H1 (cell line): ENCODE results near the gene TMED8. TPM values are rescaled to one million over a fixed set of nuclear protein-coding genes. Genes with fewer than 3 reads are reported as not detected.
A peak's percentile ranks its signal among the peaks of the same experiment; 100 is the strongest.

Experiments used
- CTCF ChIA-PET: fragments of 300-600 bp; sonication (Branson Sonifier 250); formaldehyde crosslinking; loops from one replicate; lab custom pipeline; 2021; ENCODE audit not compliant: partially characterized antibody; lab: Charles Lee
- POLR2A ChIA-PET: fragments of 300-600 bp; sonication (Branson Sonifier 250); formaldehyde crosslinking; loops from one replicate; lab custom pipeline; 2021; ENCODE audit warnings: inconsistent platforms; ENCODE audit not compliant: partially characterized antibody; lab: Charles Lee
- DNase-seq, 2 experiments: peaks; one replicate each; pipeline versions ENCODE4 v3.0.0 to v3.0.0-alpha.2; 2010 to 2022; ENCODE audit warnings: low spot score in 2 of 2, low read depth in 1 of 2, mixed read lengths in 1 of 2
- FAIRE-seq: peaks from 2 replicates; lab custom pipeline; 2011; peaks lifted over from hg19 to GRCh38; lab: Jason Lieb, UNC
- H2AFZ ChIP-seq: 2 replicates; pipeline ENCODE4 v1.8.1; 2012; ENCODE audit warnings: low read length, inconsistent platforms
- H2AK5ac ChIP-seq: 2 replicates; pipeline ENCODE4 v1.6.1; 2013; ENCODE audit warnings: low read depth, low read length
- H2BK120ac ChIP-seq: replicated peaks from 2 replicates; pipeline ENCODE3; 2013; ENCODE audit warnings: low read depth, low read length, inconsistent platforms
- H2BK12ac ChIP-seq: 2 replicates; pipeline ENCODE4 v1.6.1; 2013; ENCODE audit warnings: low read depth, low read length
- H2BK15ac ChIP-seq: 2 replicates; pipeline ENCODE4 v1.6.1; 2013; ENCODE audit warnings: low read length
- H2BK20ac ChIP-seq: 2 replicates; pipeline ENCODE4 v1.6.1; 2013; ENCODE audit warnings: low read length
- H2BK5ac ChIP-seq: 2 replicates; pipeline ENCODE4 v1.6.1; 2013; ENCODE audit warnings: low read depth, low read length
- H3K14ac ChIP-seq: 2 replicates; pipeline ENCODE4 v1.6.1; 2013; ENCODE audit warnings: inconsistent platforms; ENCODE audit not compliant: insufficient read length
- H3K18ac ChIP-seq: 2 replicates; pipeline ENCODE4 v1.6.1; 2013; ENCODE audit warnings: low read length; ENCODE audit errors: extremely low read depth
- H3K23ac ChIP-seq: 2 replicates; pipeline ENCODE4 v1.6.1; 2013; ENCODE audit warnings: inconsistent platforms; ENCODE audit not compliant: insufficient read length
- H3K23me2 ChIP-seq: 2 replicates; pipeline ENCODE4 v1.6.1; 2013; ENCODE audit warnings: low read depth, low read length
- H3K27ac ChIP-seq: 2 replicates; pipeline ENCODE4 v1.6.1; 2011; ENCODE audit warnings: low read depth, low read length, inconsistent platforms
- H3K27me3 ChIP-seq, 4 experiments: replicated peaks in 1 of 4; 1 replicate in 1 of 4; 2 replicates in 3 of 4; pipeline versions ENCODE4 v1.6.1 to v1.8.1; 2011 to 2013; ENCODE audit warnings: low read length in 3 of 4, mild to moderate bottlenecking in 3 of 4, inconsistent platforms in 2 of 4, mixed read lengths in 2 of 4, moderate library complexity in 1 of 4; ENCODE audit not compliant: control insufficient read depth in 3 of 4, insufficient read depth in 3 of 4; ENCODE audit errors: extremely low read depth in 1 of 4
- H3K36me3 ChIP-seq, 4 experiments: 2 replicates each; pipeline versions ENCODE4 v1.6.1 to v1.8.1; 2011 to 2013; ENCODE audit warnings: mild to moderate bottlenecking in 4 of 4, low read length in 3 of 4, moderate library complexity in 2 of 4, control low read depth in 1 of 4, inconsistent platforms in 1 of 4; ENCODE audit not compliant: insufficient read depth in 4 of 4, control insufficient read depth in 2 of 4
- H3K4ac ChIP-seq: replicated peaks from 2 replicates; pipeline ENCODE3; 2013; ENCODE audit warnings: low read length, low read depth, mixed read lengths, inconsistent platforms; ENCODE audit not compliant: insufficient read length
- H3K4me1 ChIP-seq, 4 experiments: replicated peaks in 1 of 4; 1 replicate in 1 of 4; 2 replicates in 3 of 4; pipeline versions ENCODE4 v1.6.1 to v1.8.1; 2011 to 2013; ENCODE audit warnings: low read length in 3 of 4, inconsistent platforms in 2 of 4, mixed read lengths in 1 of 4; ENCODE audit not compliant: insufficient read depth in 4 of 4, control insufficient read depth in 3 of 4
- H3K4me2 ChIP-seq, 2 experiments: 2 replicates each; pipeline versions ENCODE4 v1.6.1 to v1.8.1; 2011 to 2013; ENCODE audit warnings: low read depth in 2 of 2, low read length in 2 of 2, control low read depth in 1 of 2, inconsistent platforms in 1 of 2, mild to moderate bottlenecking in 1 of 2; ENCODE audit not compliant: insufficient read depth in 1 of 2
- H3K4me3 ChIP-seq, 4 experiments: fragments of 200-600, 300-600 bp in 1 of 4; sonication (generic), shearing (Covaris generic), sonication (Bioruptor Twin) in 1 of 4; 2 replicates each; pipeline versions ENCODE4 v1.5.1 to v1.8.1; 2011 to 2016; ENCODE audit warnings: low read length in 4 of 4, low read depth in 3 of 4, control low read depth in 2 of 4, inconsistent platforms in 2 of 4, mild to moderate bottlenecking in 2 of 4, mixed read lengths in 1 of 4, moderate library complexity in 1 of 4; ENCODE audit not compliant: insufficient read depth in 2 of 4; ENCODE audit errors: extremely low read depth in 1 of 4
- H3K56ac ChIP-seq: replicated peaks from 2 replicates; pipeline ENCODE3; 2013; ENCODE audit warnings: low read depth, mild to moderate bottlenecking, mixed read lengths, low read length, inconsistent platforms; ENCODE audit not compliant: insufficient read length
- H3K79me1 ChIP-seq: 2 replicates; pipeline ENCODE4 v1.6.1; 2013; ENCODE audit warnings: low read depth, low read length, control low read depth
- H3K79me2 ChIP-seq, 2 experiments: 2 replicates each; pipeline versions ENCODE4 v1.6.1 to v1.8.1; 2012 to 2013; ENCODE audit warnings: low read length in 2 of 2, mild to moderate bottlenecking in 2 of 2, inconsistent platforms in 1 of 2; ENCODE audit not compliant: insufficient read depth in 2 of 2, control insufficient read depth in 1 of 2
- H3K9ac ChIP-seq, 4 experiments: replicated peaks in 1 of 4; 1 replicate in 1 of 4; 2 replicates in 3 of 4; pipeline versions ENCODE4 v1.6.1 to v1.8.1; 2011 to 2013; ENCODE audit warnings: low read depth in 3 of 4, low read length in 3 of 4, control low read depth in 2 of 4, mild to moderate bottlenecking in 2 of 4, moderate library complexity in 2 of 4, inconsistent platforms in 1 of 4; ENCODE audit errors: extremely low read depth in 1 of 4
- H3K9me3 ChIP-seq, 2 experiments: 2 replicates each; pipeline versions ENCODE4 v1.6.1 to v1.8.1; 2012 to 2013; ENCODE audit warnings: mild to moderate bottlenecking in 2 of 2, moderate library complexity in 2 of 2, control low read depth in 1 of 2, inconsistent platforms in 1 of 2, low read depth in 1 of 2, low read length in 1 of 2, mixed read lengths in 1 of 2; ENCODE audit not compliant: insufficient read depth in 2 of 2
- H4K20me1 ChIP-seq, 2 experiments: replicated peaks in 1 of 2; 2 replicates each; pipeline versions ENCODE3 to v1.8.1; 2011 to 2013; ENCODE audit warnings: inconsistent platforms in 2 of 2, low read length in 2 of 2, mild to moderate bottlenecking in 1 of 2; ENCODE audit not compliant: insufficient read depth in 2 of 2, control insufficient read depth in 1 of 2
- H4K5ac ChIP-seq: 2 replicates; pipeline ENCODE4 v1.6.1; 2013; ENCODE audit warnings: low read length, low read depth, mixed read lengths, inconsistent platforms; ENCODE audit not compliant: insufficient read length
- H4K8ac ChIP-seq: 2 replicates; pipeline ENCODE4 v1.8.0; 2013; ENCODE audit warnings: mild to moderate bottlenecking, moderate library complexity, low read length, inconsistent platforms; ENCODE audit not compliant: insufficient read depth; ENCODE audit errors: extremely low read depth
- H4K91ac ChIP-seq: replicated peaks from 2 replicates; pipeline ENCODE3; 2013; ENCODE audit warnings: low read length, mixed read lengths, inconsistent platforms; ENCODE audit not compliant: insufficient read length
- ATF3 ChIP-seq: IDR thresholded peaks from 2 replicates; pipeline ENCODE4 v1.6.1; 2011; ENCODE audit warnings: low read depth, mild to moderate bottlenecking, low read length; ENCODE audit not compliant: insufficient read depth
- BACH1 ChIP-seq: IDR thresholded peaks from 2 replicates; pipeline ENCODE4 v1.6.1; 2012; ENCODE audit warnings: low read length, improper control_type of control experiment
- BCL11A ChIP-seq, 2 experiments: IDR thresholded peaks; one replicate each; pipeline ENCODE4 v1.6.1; 2011; ENCODE audit warnings: low read depth in 2 of 2, low read length in 2 of 2, mild to moderate bottlenecking in 2 of 2
- BRCA1 ChIP-seq: IDR thresholded peaks from 2 replicates; pipeline ENCODE4 v1.6.1; 2012; ENCODE audit warnings: low read depth, low read length, improper control_type of control experiment
- CHD1 ChIP-seq: IDR thresholded peaks from 2 replicates; pipeline ENCODE4 v1.6.1; 2012; ENCODE audit warnings: low read depth, low read length, improper control_type of control experiment
- CTBP2 ChIP-seq: IDR thresholded peaks from 2 replicates; pipeline ENCODE4 v1.7.0; 2011; ENCODE audit warnings: borderline replicate concordance, mild to moderate bottlenecking, moderate library complexity, mixed read lengths, low read length; ENCODE audit not compliant: insufficient read depth, insufficient read length
- EGR1 ChIP-seq: IDR thresholded peaks from 2 replicates; pipeline ENCODE4 v1.6.1; 2011; ENCODE audit warnings: low read depth, low read length, borderline replicate concordance
- GABPA ChIP-seq: IDR thresholded peaks from 2 replicates; pipeline ENCODE4 v1.6.1; 2011; ENCODE audit warnings: mild to moderate bottlenecking, low read length, moderate library complexity, borderline replicate concordance; ENCODE audit not compliant: insufficient read depth
- HDAC6 ChIP-seq: IDR thresholded peaks from one replicate; pipeline ENCODE4 v1.7.1; 2012; ENCODE audit warnings: low read depth, mild to moderate bottlenecking, inconsistent platforms, low read length, moderate library complexity
- RBBP5 ChIP-seq: IDR thresholded peaks from 2 replicates; pipeline ENCODE4 v1.7.1; 2012; ENCODE audit warnings: low read depth, mild to moderate bottlenecking, inconsistent platforms, low read length, moderate library complexity, borderline replicate concordance
- SIRT6 ChIP-seq: IDR thresholded peaks from one replicate; pipeline ENCODE4 v1.7.1; 2012; ENCODE audit warnings: low read length, inconsistent platforms
- SUZ12 ChIP-seq: fragments of 200-600 bp; sonication (generic); IDR thresholded peaks from 2 replicates; pipeline ENCODE4 v1.6.1; 2012; ENCODE audit warnings: mild to moderate bottlenecking, inconsistent platforms, low read length, moderate library complexity, mixed read lengths
- TAF1 ChIP-seq: IDR thresholded peaks from 2 replicates; pipeline ENCODE4 v1.6.1; 2011; ENCODE audit warnings: mild to moderate bottlenecking, low read depth, low read length
- WGBS, 2 experiments: shearing (Covaris generic) in 1 of 2; methylation state at CpG; one replicate each; pipeline versions ENCODE4 v1.1.6 to v1.1.7; 2013 to 2015; ENCODE audit warnings: low lambda C conversion rate in 2 of 2, mixed read lengths in 2 of 2, inconsistent platforms in 1 of 2, low coverage in 1 of 2, missing lambda C conversion rate in 1 of 2; ENCODE audit not compliant: insufficient replicate concordance in 2 of 2, insufficient coverage in 1 of 2, insufficient read length in 1 of 2; ENCODE audit errors: extremely low coverage in 1 of 2, missing lambda C conversion rate in 1 of 2; 5-methylcytosine and 5-hydroxymethylcytosine counted together
- polyA plus RNA-seq, 7 experiments: library from polyadenylated mRNA; depleted of rRNA in 3 of 7; stranded (reverse) in 5 of 7; unstranded in 2 of 7; fragments of >200 nt in 5 of 7; fragments of 200-250 nt in 2 of 7; gene quantifications; 1 replicate in 5 of 7; 2 replicates in 1 of 7; 4 replicates in 1 of 7; pipeline versions ENCODE4 v1.2.1 to v1.2.3, GENCODE V29; 2011 to 2013; ENCODE audit warnings: missing spikeins in 2 of 7, mixed read lengths in 2 of 7
- total RNA-seq: library from RNA; stranded (reverse); fragmentation: NEBNext Ultra II Directional; extraction: Animal tissue kit (Norgen Biotek cat#: 25700); gene quantifications from 2 replicates; pipeline ENCODE4 v1.2.1, GENCODE V29; 2021

Gene TMED8
- total and polyA plus RNA-seq, 2 of the 8 experiments (the other 6 are each of a cell fraction or from before 2014, with no cell fraction given): 5.5 to 13.4 TPM

DNA sequence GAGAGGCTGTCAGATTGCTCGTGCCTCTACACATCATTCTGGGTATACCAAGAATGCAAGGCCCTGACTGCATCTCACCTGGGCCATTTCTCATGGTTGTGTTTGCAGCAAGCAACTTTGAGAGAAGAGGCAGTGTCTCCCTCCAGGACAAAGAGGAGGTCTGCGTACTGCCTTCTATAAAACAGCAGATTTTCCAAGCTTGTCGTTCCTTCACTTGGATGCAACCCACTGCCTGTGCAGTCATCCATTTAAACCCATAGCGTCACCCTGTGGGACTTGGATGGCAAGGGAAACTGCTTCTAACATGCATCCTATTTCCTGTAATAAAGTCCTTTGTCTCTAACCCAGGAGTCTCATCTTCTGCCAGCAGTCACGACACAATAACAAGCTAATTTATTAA, 57.5 kb downstream of the TMED8 start:
- Histone ChIP-seq H3K36me3 (no peaks in the 10 kb centered on the region), H2BK15ac (0 out of 2 replicates have a peak overlapping the region, but pooled peaks have one; percentile 83), H2AFZ (no peak overlapping the region), H4K20me1 (peaks cover 0 to 2% of the 10 kb centered on the region in 2 experiments), H3K23ac (no peak overlapping the region), H3K9ac (peak overlapping the region in 1 of 4 experiments; percentile 51; a peak in 2 of 7 replicates), H3K9me3 (no peaks in the 10 kb centered on the region), H4K8ac (no peak overlapping the region), H2BK12ac (no peak overlapping the region), H4K5ac (no peak overlapping the region), H3K4me3 (peak overlapping the region in 3 of 4 experiments; percentile 63 to 93 (median 91); a peak in 5 of 8 replicates), H4K91ac (no peak overlapping the region), H3K4me1 (peaks cover 8 to 22% (median 15%) of the 10 kb centered on the region in 4 experiments; a peak in 6 of 7 replicates), H3K79me1 (peaks cover 9% of the 10 kb centered on the region), H3K27ac (no peak overlapping the region), H2BK120ac (no peak overlapping the region), H2BK20ac (no peak overlapping the region), H3K4ac (no peak overlapping the region), H3K18ac (no peak overlapping the region), H2AK5ac (no peak overlapping the region), H3K23me2 (peaks cover 5% of the 10 kb centered on the region), H3K79me2 (peaks cover 6 to 43% of the 10 kb centered on the region in 2 experiments), H3K56ac (no peak overlapping the region), H3K4me2 (peak overlapping the region; percentile 74), H2BK5ac (no peak overlapping the region), H3K14ac (no peak overlapping the region), H3K27me3 (no peaks in the 10 kb centered on the region)
- ChIA-PET CTCF (interaction anchor here (0.6 to 2.5 kb wide), 6 partner anchors 15 to 420 kb away, joined by 3 to 10 read pairs (median 4); no protein-coding TSS in a partner anchor), POLR2A (interaction anchor here (0.9 to 1.3 kb wide), 2 partner anchors 102 to 194 kb away, joined by 3 read pairs; no protein-coding TSS in a partner anchor)
- 78% methylated on average over 5 of the region's 5 CpGs; no CpG with 5 or more reads in 1 of the 2 experiments for WGBS, 2 experiments
- DNase-seq: no peak
- no peak for FAIRE-seq
- TF ChIP-seq TAF1: no peak
- no peak for TF ChIP-seq BACH1
- TF ChIP-seq EGR1: no peak
- no peak for TF ChIP-seq GABPA
- no peak for TF ChIP-seq SIRT6
- TF ChIP-seq CHD1: no peak
- no peak for TF ChIP-seq HDAC6
- no peak for TF ChIP-seq ATF3
- no peak for TF ChIP-seq SUZ12
- TF ChIP-seq BCL11A (IDR thresholded peaks at IDR 0.05; ENCODE audit: low read depth in 2 of 2, low read length in 2 of 2): no peak
- no peak for TF ChIP-seq RBBP5
- no peak for TF ChIP-seq BRCA1
- TF ChIP-seq CTBP2: no peak
